Measurements from ENCODE around the gene NIPAL3. TPM values are rescaled to one million over a fixed set of nuclear protein-coding genes. Genes with fewer than 3 reads are reported as not detected.

NIPAL3 gene
- total RNA-seq, 1 experiment from 2014 or later: 16.6 TPM

- DNase-seq (ENCODE audit: low read depth, low spot score) (no peak), ATAC-seq (no peak)
- RAD21 ChIA-PET (ENCODE audit: low non-redundant PET in 1 of 2, low total read pairs in 2 of 2, uncharacterized antibody in 2 of 2, unreplicated experiment in 2 of 2): no interaction called here
- BruUV-seq (replicated peaks): no TSS peak
- no peak overlapping the region for H3K9ac ChIP-seq (ENCODE audit: low read length)
- no peaks in the 10 kb centered on the region for H3K79me2 ChIP-seq (ENCODE audit: insufficient read depth, low read length)
- H4K20me1 ChIP-seq (ENCODE audit: insufficient read depth): no peaks in the 10 kb centered on the region
- no peaks in the 10 kb centered on the region for H3K27me3 ChIP-seq (ENCODE audit: insufficient read depth, low read length)
- H3K9me3 ChIP-seq (ENCODE audit: control insufficient read depth in 1 of 2, insufficient read depth in 1 of 2, low read depth in 1 of 2, low read length in 2 of 2): no peaks in the 10 kb centered on the region
- no peaks in the 10 kb centered on the region for H3K9me2 ChIP-seq (ENCODE audit: insufficient read depth)
- TF ChIP-seq CTCF (IDR thresholded peaks at IDR 0.05 in 2 of 3, conservative IDR thresholded peaks at IDR 0.05 in 1 of 3; ENCODE audit: borderline replicate concordance in 1 of 3, insufficient read depth in 1 of 3, low read depth in 2 of 3, low read length in 2 of 3) (no peak), FOSL1 (IDR thresholded peaks at IDR 0.05; ENCODE audit: low read depth) (no peak), TCF7L2 (IDR thresholded peaks at IDR 0.05; ENCODE audit: borderline replicate concordance, extremely low read depth, insufficient read depth, insufficient read length) (no peak), RAD21 (IDR thresholded peaks at IDR 0.05; ENCODE audit: low read depth) (no peak), POLR2A (IDR thresholded peaks at IDR 0.05; ENCODE audit: borderline replicate concordance, extremely low read depth, insufficient read depth, insufficient read length) (no peak), ZNF274 (IDR thresholded peaks at IDR 0.05; ENCODE audit: low read depth, low read length) (no peak), ZBTB33 (IDR thresholded peaks at IDR 0.05; ENCODE audit: extremely low read depth, insufficient replicate concordance, low read length) (no peak), SP1 (IDR thresholded peaks at IDR 0.05; ENCODE audit: low read depth) (no peak), EZH2phosphoT487 (IDR thresholded peaks at IDR 0.05; ENCODE audit: borderline replicate concordance) (no peak), MAX (IDR thresholded peaks at IDR 0.05) (no peak), YY1 (IDR thresholded peaks at IDR 0.05; ENCODE audit: extremely low read depth, insufficient replicate concordance, low read depth, low read length) (no peak), EZH2 (IDR thresholded peaks at IDR 0.05) (no peak), POLR2AphosphoS5 (IDR thresholded peaks at IDR 0.05; ENCODE audit: low read depth, low read length) (no peak), ATF3 (IDR thresholded peaks at IDR 0.05) (no peak), EGR1 (IDR thresholded peaks at IDR 0.05; ENCODE audit: low read depth) (no peak), CEBPB (IDR thresholded peaks at IDR 0.05; ENCODE audit: low read depth) (no peak), SRF (IDR thresholded peaks at IDR 0.05; ENCODE audit: low read depth) (no peak), ZFX (IDR thresholded peaks at IDR 0.05) (no peak)
- POLR2A ChIA-PET: no interaction called here
- intact Hi-C loops (cut with micrococcal nuclease): no loop called here
- H3K4me3 ChIP-seq (replicated peaks in 1 of 2; ENCODE audit: low read depth in 1 of 2, low read length in 2 of 2): no peak overlapping the region
- CTCF ChIA-PET: interaction anchor here (1.0 kb wide), 1 partner anchor 12 kb away, joined by 3 read pairs; the partner anchor contains the start of gene NIPAL3
- H3K36me3 ChIP-seq (ENCODE audit: control insufficient read depth in 1 of 2, insufficient read depth in 2 of 2, low read length in 2 of 2): no peaks in the 10 kb centered on the region
- H3K4me2 ChIP-seq (ENCODE audit: low read length): no peak overlapping the region
- H2AFZ ChIP-seq (ENCODE audit: low read depth, low read length, poor library complexity, severe bottlenecking): no peak overlapping the region
- no peak overlapping the region for H3K27ac ChIP-seq (ENCODE audit: low read depth, low read length)
- no peaks in the 10 kb centered on the region for H3K4me1 ChIP-seq (ENCODE audit: control insufficient read depth in 1 of 2, insufficient read depth in 2 of 2, low read length in 2 of 2)
Observed at GRCh38 chr1:24427545-24427862, 11.9 kb downstream of the NIPAL3 start.

Measured in HCT116 (cell line).